ENCODE results near the gene SLC35F3.
"Not testable (repeated sequence)": the region's sequence is repeated elsewhere in the genome, so short reads cannot be mapped to it uniquely, and the experiment has no call there.

Gene SLC35F3

DNA sequence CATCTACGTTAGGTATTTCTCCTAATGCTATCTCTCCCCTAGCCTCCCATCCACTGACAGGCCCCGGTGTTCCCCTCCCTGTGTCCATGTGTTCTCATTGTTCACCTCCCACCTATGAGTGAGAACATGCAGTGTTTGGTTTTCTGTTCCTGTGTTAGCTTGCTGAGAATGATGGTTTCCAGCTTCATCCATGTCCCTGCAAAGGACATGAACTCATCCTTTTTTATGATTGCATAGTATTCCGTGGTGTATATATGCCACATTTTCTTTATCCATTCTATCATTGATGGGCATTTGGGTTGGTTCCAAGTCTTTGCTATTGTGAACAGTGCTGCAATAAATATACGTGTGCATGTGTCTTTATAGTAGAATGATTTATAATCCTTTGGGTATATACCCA is 247.9 kb downstream of the SLC35F3 start:
- not testable (repeated sequence) for DNase-seq

DNA sequence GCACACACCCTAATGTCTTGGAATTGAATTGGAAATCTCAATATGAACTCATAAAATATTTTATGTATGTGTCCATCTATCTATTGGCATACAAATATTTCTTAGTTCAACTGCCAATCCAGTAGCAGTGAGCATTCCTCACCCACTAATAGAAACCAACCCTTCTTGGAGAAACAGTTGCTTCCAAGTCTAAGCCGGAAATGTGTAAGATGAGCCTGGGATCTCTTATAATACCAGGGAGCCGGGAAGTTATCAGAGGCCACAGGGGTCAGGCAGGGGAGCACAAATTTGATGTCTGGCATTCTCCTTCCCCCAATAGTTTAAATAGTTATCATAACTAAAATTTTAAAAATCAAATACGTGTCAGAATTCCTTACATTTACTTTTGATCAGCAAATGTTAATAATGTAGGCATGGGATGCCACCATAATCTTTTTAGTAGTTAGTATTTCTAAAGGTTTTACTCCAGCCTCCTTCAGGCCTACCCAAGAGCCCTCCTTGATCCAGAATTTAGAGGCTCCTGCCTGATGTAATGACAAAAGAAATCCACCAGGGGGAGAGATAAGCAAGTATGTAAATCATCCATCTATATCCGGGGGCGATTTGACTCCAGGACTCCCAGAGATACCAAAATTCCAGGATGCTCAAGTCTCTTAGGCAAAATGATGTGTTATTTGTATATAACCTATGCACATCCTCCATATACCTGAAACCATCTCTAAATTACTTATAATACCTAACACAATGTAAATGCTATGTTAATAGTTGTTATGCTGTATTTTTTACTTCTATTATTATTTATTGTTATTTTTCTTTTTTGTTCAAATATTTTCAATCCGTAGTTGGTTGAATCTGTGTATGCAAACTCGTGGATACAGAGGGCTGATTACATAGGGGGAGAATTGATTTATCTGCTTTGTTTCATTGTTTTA is 250.1 kb downstream of the SLC35F3 start:
- no peak for DNase-seq

DNA sequence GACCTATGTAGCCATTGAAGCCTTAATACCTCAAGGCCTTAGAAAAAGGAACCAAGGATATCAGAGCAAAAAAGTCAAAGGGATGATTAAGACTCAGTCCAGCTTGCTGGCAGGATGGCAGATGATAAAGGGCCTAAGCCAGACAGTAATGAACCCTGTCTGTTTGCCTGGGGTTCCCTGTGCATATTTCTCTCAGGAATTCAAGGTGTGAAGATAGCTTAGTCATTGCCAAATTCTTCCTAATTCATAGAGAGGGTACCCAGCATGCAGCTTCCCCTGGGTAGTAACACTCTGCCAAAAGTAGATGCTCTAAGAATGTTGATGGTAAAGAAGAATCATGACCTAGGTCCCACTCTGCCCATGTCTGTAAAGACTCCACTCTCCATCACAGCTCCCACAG is 258.2 kb downstream of the SLC35F3 start:
- no peak for DNase-seq

DNA sequence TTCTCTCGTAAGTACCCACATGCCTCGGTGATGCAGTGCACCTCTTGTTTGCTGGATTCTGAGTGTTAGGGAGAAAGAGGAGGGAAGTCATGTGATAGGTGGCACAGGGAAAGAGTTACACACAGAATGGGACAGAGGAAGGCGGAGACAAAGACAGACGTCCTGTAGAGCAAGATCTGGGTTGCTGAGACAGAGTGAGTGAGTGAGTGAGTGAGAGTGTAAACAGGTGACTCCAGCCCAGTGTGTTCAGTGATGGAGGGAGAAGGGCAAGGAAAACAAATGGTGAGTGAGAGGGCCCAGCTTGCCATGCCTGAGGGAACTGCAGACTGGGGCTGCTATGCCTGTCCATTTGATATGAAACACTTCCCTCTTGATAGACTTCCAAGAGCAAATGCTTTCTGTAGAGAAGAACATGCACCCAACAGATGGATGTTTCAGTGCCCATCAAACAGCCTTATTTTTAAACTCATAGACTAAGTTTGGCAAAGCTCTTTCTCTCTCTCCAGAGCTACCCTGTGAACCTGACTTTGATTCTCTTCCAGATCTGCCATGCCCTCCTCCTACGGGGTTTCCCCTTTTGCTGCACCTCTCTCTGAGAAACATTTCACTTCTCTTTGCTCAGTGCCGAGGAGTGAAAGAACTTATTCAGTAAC is 258.9 kb downstream of the SLC35F3 start:
- no peak for DNase-seq

DNA sequence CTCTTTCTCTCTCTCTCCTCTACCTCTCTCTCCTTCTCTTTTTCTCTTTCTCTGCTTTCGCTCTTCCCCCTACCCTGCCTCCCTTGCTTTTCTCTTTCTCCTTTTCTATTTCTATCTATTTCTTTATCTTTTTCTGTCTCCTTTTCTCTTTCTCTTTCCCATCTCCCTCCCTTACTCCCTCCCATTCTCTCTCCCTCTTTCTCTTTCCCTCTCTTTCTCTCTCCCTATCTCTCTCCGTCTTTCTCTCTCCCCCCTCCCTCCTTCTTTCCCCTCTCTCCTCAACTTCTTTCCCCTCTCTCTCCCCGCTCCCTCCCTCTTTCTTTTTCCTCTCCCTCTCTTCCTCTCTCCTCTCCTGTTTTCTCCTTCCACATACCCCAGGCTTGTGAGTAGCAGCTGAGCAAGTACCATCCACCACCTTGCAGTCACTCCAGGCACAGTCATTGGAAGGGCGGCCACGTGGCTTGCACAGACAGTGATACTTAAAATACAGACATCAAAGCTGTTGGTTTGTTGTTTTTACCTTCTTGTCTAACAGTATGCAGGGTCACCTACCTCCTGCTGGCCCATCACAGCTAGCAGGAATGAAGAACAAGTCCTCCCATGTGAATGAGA is 259.7 kb downstream of the SLC35F3 start:
- no peak for DNase-seq

DNA sequence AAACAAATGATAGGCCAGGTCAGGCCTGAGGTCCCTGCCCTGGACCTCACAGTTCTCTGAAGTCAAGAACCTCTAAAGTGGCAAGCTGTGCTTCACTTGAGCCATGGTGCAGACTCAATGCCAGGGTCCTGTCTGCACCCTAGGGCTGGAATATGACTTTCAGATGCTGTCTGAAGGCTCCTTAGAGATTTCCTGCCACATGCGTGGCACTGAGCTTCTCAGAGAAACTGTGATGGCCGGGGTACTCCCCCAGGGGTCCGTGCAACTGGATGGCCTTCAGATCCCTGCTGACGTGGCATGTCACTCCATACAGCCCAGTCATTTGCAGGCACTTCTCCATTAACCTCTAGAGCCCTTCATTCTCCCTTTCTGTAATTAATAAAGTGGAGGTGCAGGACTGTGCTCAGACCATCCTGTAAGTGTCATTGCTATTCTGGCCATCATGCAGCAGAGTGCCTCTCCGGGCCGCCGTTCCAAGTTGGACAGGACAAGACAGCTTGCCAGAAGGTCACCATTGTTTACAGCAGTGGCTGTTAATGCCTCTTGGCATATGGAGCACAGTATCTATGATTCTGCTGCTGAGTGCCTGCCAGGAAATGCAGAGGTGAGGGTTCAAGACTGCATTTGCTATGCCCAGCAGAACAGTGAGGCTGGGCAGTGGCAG is 263.7 kb downstream of the SLC35F3 start:
- no peak for DNase-seq

DNA sequence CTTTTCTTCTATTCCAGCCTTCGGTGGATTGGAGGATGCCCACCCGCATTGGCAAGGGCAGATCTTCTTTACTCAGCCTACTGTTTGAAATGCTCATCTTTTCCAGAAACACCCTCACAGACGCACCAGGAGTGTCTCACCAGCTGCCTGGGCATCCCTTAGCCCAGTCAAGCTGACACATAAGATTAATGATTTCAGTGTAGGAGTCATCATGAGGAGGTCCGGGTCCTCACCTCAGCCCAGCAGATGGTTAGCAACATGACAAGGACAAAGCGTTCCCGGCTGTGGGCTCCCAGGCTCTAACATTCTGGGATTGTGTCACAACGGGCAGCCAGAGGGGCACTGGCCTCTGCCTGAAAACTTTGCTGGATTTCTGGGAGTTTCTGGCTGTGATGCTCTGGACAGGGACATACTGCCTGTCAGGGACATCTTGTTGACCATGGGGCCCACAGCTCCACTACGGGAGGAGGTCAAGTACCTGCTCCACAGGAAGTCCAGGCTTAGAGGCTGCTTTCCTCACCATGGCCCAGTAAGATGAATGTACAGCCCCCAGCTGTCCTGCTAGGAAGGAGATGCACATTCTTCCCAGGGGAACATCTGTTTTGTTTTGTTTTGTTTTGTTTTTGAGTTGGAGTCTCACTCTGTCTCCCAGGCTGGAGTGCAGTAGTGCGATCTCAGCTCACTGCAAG is 264.8 kb downstream of the SLC35F3 start:
- no peak for DNase-seq

DNA sequence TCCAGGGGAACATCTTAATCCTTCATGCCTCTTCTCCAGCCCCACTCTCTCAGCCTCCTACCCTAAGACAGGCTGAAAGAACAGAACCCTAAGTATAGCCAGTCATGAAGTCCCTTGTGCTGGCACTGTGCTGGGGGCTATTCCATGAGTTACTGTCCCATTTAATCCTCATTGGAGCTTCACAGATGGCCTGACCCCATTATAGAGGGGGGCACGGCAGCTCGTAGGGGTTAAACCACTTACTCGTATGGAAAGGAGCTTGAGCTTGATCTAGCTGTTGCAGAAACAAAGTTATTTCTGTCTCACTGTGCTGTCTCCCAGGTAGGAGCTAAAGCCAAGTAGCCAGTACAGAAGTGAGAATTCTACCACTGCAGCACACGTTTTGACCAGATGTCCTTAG is 265.6 kb downstream of the SLC35F3 start:
- no peak for DNase-seq

DNA sequence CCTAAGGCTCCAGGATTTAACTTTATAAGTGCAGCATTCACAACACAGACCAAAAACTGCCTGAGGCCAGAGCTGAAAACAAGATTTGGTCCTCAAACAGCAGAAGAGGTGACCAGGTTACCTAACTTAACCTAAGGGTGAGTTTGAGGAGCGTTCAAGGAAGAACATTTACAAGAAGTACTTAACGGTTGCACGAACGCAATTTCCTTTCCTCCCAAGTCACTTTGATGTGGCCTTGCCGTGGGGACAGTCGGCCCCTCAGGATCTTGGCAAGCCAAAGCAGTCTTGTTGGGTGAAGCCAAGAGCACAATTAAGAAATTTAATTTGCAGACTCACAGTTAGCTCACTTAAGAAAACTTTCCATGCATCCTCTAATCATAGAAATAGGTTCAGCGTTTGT is 266.1 kb downstream of the SLC35F3 start:
- no peak for DNase-seq

DNA sequence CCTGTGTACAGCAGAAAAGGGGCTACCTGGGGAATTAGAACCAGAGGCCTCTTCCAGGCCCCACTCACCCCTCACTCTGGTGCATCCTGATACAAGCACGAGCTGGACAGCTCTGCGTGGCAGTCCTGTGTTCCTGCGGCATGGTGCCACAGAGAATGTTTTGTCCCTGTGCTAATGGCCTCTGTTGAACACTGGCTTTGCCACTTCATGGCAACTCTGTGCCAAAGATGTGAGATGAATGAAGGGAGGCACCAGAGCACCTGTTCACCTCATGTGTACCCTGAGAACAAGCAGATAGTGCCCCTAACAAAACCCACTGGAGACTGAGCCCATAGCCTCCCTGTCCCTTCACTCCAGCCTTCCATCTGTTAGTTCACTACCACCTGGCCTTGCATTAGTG is 269.5 kb downstream of the SLC35F3 start:
- DNase-seq, result no peak

DNA sequence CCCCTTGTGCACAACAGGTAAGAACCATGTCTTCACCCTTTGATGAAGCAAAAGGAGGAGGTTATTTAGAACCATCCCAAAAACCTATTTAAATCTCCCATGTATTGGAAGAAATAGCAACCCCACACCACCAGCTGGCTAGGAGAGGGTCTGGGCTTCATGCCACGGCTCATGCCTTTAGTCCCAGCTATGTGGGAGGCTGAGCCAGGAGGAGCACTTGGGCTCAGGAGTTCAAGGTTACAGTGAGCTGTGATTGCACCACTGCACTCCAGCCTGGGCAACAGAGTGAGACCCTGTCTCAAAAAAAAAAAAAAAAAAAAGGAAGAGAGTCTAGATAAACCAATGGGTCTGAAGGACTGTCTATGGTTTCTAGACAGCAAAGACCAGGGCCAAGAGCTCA is 270.9 kb downstream of the SLC35F3 start:
- DNase-seq, result no peak

DNA sequence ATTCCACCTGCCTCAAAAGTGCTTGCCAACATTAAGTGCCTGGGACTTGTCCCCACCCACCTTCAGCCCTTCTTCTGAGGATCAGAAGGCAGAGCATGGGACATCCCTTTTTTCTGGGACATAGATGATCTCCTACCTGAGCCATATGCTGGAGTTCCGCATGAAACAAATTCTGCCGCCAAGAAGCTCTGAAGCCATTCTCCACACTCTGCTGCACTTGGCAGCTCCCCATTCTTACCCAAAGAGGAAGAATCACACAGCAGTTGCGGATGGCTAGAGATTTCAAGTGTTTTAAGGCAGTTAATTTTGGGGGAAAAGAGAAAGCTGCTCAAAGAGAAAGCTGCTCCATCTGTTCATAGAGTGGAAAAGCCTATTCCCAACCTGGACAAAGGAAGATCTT is 271.5 kb downstream of the SLC35F3 start:
- DNase-seq, result no peak

DNA sequence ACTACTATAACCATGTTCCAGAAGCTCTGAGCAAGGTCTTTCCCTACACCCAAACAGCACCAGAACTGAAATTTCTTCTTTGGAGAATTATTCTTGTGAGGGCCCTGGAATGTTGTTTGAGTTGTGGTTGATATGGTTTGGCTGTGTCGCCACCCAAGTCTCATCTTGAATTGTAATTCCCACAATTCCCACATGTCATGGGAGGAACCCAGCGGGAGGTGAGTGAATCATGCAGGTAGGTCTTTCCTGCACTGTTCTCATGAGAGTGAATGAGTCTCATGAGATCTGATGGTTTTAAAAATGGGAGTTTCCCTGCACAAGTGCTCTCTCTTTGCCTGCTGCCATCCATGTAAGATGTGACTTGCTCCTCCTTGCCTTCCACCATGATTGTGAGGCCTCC is 272.4 kb downstream of the SLC35F3 start:
- not testable (repeated sequence) for DNase-seq

DNA sequence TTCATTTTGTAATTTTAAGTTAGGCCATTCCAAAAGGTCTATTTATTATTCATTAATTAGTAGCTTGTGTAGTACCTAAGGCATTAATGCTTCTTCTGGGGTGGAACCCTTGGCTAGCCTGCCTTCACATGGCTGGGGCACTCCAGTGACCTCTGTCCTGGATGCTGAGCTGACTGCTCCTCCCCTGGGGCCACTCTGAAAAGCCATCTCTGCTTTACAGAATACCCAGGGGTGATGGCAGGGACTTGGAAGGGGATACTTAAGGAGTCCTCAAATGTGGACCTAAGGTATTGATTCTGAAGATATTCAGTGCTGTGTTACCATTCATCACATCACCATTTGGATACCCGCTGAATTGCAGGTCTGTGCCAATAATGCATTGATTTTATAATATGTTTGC is 281.0 kb downstream of the SLC35F3 start:
- no peak for DNase-seq

DNA sequence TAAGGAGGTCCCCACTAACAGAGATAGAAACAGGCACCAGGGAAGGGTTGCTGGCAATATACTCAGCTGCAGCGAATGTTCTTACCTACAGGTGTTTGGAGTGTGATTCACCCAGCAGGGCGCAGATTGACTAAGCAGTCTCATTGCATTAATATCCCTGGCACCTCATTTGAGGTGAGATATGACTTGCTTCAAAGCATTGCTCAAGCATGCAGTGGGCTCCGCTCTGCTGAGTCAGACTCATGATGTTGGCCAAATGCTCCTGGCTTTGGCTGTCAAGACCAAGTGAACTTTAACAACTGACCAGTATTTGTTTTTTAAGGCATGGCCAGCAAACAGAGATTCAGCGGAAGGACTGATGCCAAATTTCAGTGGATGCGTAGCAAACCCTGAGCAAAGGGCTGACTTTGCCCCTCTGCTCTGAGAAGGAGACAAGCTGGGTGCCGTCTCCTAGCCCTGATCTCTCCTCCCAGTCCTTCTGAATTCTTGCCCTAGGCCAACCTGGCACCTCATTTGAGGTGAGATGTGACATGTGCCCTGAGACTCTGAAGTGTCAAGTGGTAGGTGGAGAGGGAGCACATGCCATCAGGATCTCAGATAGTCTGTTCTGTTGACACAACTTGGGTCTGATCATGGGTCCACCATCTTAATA is 281.7 kb downstream of the SLC35F3 start:
- DNase-seq, result peak; percentile 56

DNA sequence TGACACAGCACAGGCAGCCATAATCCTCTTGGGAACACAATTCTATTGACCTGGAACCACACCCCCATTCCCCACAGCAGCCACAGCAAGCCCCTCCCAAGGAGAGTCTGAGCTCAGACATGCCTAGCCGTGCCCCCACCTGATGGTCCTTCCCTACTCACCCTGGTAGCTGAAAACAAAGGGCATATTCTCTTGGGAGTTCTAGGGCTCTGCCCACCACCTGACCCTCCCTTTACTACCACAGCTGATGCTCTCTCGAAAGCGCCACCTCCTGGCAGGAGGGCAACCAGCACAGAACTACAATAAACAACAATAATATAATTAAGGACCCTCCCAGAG is 283.9 kb downstream of the SLC35F3 start:
- DNase-seq, result no peak

DNA sequence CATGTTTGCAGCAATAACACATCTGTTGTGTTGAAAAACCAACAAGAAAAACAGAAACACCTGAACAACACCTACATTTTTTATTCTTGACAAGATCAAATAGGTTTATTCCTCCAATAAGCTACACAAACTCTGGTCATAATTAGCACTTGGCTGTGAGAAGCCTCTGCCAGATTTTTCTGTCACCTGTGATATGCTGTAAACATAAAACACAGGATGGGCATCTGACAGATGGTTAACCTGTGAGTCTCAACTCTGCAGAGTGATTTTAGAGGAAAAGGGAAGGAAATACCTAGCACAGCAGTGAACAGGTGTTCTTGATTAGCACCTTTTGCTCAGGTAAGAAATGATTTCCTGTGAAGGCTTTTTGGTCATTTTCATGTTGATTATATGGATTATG is 293.4 kb downstream of the SLC35F3 start:
- DNase-seq, result no peak

DNA sequence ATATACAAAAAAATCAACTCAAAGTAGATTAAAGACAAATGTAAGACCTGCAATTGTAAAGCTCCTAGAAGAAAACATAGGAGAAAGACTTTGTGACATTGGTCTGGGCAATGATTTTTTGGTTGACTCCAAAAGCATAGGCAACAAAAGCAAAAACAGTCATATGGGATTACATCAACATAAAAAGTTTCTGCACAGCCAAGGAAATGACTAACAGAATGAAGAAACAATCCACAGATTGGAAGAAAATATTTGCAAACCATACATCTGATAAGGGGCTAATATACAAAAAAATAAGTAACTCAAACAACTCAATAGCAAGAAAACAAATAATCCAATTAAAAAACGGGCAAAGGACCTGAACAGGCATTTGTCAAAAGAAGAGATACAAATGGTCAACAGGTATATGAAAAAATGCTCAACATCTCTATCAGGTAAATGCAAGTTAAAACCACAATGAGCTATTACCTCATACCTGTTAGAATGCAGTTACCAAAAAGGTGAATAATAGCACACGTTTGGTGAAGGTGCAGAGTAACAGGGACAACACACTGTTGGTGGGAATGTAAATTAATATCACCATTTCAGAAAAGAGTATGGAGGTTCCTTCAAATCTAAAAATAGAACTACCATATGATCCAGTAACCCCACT is 295.1 kb downstream of the SLC35F3 start:
- no peak for DNase-seq

DNA sequence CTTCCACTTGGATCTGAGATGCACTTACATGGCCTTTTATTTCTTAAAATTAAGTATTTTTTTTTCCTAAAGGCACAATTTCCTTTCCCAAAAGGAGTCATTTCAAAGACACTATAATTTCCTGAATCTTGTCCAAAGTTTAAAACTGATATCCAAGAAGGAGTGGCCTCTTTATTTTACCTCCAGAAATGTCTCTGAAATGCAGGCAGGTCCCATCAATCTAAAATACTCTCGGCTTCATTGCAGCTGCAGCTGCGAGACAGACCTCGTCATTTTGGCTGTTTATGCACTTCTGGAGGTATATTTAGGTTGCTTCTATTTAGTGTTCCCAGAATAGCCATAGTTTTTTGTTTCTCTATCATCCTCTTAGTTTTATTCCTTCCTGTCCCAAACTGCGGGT is 296.1 kb downstream of the SLC35F3 start:
- no peak for DNase-seq

DNA sequence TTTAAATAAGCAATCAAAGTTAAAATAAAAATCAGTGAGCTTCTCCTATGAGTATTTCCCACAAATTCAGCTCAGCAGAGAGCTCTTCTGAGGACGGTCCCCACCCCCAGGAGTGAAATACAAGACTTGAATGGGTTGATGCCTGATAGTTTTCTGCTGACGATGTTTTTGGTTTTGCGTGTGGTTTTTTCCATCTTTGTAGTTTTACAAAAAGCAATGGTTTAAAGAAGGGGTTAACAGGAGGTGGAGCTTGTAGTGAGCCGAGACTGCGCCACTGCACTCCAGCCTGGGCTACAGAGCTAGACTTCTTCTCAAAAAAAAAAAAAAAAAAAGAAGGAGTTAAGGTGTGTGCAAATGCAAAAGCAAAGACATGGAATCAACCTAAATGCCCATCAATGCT is 297.1 kb downstream of the SLC35F3 start:
- DNase-seq, result no peak

DNA sequence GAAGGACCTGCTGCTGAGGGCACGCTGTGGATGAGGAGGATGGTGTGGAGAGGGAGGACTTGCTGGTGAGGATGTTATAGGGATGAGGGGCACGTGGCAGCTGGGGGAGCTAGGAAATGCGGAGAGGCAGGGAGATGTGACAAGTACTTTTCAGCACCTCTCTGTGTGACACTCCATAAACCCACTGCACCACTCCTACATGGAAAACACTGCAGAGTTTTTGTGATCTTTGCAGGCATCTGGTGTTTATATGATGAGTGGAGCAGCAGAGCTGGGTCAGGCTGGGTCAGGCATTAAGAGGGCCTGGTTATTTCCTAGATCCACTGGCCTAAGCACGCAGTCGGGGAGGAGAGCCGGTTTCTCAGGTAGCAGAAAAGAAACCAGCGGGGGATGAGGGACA is 301.5 kb downstream of the SLC35F3 start:
- DNase-seq, result no peak
